ENCODE measurements around the gene ZNF445.

DNA sequence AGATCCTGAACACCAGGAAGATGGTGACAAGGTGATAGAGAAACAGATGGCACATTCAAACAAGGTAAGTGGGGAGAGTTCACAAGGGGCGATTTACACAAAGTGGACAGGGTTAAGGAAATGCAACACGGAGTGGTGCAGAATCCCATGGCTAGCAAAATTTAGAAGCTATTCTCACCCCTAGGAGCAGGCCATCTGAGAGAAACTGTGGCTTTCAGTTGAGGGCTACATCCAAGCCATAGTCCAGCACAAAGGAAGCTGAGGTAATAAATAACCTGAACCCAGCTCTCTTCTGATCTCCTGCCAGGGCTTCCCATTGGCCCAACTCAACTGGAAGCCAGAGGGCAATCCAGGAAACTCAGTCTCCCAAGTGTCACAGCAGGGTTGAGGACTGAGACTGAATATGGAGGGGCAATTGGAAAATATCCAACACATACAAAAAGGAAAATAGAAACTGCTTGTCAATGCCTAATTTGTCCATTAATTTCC, 1.2 kb upstream of the ZNF445 start:
- no peak for TF ChIP-seq EZH2 (IDR thresholded peaks at IDR 0.05)
- no peak for TF ChIP-seq POLR2AphosphoS5 (IDR thresholded peaks at IDR 0.05; ENCODE audit: borderline replicate concordance, low read depth, low read length)
- TF ChIP-seq FOXP2 (optimal IDR thresholded peaks at IDR 0.05; ENCODE audit: control extremely low read depth, extremely low read length, insufficient read depth), result no peak
